Activated naive CD4-positive, alpha-beta T cell (primary cell): Measurements from ENCODE around the gene TBL2.
A peak's percentile ranks its signal among the peaks of the same experiment; 100 is the strongest.
"Not testable (repeated sequence)": the region's sequence is repeated elsewhere in the genome, so short reads cannot be mapped to it uniquely, and the experiment has no call there.

Experiments used
- DNase-seq, 4 experiments: peaks; one replicate each; lab custom pipeline; 2025; lab: John Stamatoyannopoulos, UW

The TBL2 gene

DNA sequence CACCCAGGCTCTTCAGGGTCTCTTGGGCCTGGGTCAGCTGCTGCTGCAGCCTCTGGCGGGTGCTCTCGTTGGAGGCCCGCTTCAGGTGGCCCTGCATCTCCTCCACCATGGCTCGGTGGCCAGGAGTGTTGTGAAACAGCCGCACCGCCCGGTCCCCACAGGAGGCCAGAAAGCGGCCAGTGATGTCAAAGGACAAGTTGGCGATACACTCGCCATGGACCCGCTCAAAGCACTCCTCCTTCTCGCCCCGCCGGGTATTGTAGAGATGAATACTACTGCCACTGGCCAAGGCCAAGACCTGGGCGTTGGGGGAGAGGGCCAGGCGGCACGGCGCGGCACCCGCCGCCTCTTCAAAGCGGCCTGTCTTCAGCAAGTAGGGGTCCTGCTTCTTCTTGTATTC, 7.9 kb downstream of the TBL2 start:
- DNase-seq: no peak

- no peak for DNase-seq
These were observed 9.3 kb downstream of the TBL2 start for GRCh38 chr7:73569042-73569608.

DNA sequence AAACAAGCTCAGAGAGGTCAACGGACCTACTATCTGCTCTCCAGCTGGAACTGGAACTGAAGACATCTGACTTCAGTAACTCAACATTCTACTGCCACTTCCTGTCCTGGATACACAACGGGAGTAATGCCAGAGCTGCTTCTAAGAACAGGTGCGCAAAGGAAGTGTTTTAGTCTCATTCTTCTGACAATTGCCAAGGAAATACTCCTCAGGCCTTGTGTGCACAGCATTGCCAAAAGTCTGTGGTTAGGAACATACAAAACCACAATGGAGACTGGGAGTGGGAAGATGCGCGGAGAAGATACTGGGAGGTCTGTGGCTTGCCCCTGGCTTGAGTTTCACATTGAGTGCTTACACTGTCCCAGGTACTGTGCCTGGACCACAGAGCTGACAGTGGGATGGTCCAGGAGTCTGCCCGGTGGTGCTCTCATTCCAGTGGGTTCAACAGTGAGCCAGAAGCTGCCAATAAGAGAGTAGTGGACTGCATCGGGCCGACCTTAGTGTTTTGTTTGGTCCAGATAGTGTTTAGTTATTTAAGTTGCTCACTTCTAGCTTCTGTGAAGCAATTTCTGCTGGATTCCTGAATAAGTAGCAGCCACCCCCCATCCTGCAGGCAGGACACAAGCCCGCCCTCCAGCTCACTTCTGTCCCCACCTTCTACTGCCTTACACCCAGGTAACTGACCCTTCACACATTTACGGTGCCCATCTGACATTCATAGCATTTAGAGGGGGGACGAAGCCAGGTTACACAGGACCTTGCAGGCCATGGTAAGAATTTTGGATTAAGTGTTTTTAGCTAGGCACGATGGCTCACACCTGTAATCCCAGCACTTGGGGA, 10.3 kb downstream of the TBL2 start:
- DNase-seq: no peak

DNA sequence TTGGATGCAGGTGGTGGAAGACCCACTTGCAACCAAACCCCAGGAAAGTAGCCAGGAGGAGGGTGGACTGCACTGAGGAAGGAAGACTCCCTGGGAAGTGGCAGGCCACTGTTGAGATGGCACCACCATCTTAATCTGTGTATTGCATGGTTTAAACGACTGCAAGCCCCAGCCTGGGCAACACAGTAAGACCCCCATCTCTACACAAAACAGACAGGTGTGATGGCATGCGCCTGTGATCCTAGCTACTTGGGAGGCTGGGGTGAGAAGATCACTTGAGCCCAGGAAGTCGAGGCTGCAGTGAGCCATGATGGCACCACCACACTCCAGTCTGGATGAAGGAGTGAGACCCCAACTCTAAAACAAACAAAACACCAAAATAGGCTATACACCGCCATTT, 11.2 kb downstream of the TBL2 start:
- no peak for DNase-seq

GRCh38 chr7:73566431-73566830, 11.9 kb downstream of the TBL2 start:
- DNase-seq: not testable (repeated sequence)

GRCh38 chr7:73565675-73566340, 12.6 kb downstream of the TBL2 start:
- DNase-seq: no peak

- DNase-seq: no peak
These were observed 18.1 kb downstream of the TBL2 start for GRCh38 chr7:73560109-73560835.

DNA sequence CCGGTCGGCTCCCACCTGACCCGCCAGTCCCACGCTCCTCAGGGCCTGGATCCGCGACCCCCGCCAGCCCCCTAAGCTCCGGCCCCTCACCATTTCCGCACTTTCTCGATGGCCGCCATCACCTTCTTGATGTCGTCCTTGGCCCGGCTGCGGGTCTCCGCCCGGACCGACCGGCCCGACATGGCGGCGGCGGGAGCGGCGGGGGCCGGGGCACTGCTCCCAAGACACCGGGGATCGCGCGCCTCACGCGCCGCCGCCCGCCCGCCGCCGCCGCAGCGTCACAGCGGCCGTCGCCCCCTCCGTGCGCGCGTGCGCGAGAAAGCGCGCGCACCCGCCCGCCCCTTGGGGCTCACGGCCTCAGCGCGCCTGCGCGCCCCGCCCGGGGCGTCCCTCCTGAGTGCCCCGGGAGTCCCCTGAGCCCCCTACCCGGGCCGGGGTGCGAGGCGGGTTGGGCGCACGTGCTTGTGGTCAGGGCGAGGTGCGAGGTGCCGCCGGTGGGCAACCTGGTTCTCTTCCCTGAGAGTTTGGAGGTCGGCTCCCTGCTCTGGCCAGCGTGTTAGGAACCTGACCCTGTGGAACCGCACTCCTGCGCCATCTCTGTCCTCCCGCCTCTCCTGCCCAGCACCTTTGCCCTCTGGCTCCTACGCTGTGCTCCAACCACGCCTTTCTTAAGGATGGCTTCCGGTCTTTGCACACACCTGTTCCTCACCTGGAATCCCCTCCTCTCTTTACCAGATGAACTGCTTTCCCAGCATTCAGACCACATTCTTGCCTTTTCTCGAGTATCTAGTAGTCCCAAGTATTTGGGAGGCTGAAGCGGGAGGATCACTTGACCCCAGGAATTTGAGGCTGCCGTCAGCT, 20.8 kb downstream of the TBL2 start, which contains the start of gene BCL7B:
Gene BCL7B (minus strand): TSS at position 294 of the 861 bp plus-strand sequence. CDS start 112 bp downstream, at position 182.
- peak; percentile 44 to 76 (median 54) for DNase-seq

DNA sequence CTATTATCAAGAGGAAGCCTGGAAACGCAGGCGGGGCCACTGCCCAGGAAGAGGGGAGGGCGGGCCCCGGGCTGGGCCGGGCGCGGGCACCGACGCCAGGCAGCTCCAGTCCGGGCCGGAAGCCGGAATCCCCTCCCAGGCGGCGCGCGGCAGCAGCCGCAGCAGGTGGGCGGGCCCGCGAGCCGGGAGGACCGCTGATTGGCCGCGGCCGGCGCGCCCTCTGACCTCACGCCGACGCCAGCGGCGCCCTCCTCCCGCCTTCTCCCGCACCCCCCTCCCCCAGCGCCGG, 21.3 kb downstream of the TBL2 start:
- DNase-seq: peak; percentile 54 to 86 (median 76)

DNA sequence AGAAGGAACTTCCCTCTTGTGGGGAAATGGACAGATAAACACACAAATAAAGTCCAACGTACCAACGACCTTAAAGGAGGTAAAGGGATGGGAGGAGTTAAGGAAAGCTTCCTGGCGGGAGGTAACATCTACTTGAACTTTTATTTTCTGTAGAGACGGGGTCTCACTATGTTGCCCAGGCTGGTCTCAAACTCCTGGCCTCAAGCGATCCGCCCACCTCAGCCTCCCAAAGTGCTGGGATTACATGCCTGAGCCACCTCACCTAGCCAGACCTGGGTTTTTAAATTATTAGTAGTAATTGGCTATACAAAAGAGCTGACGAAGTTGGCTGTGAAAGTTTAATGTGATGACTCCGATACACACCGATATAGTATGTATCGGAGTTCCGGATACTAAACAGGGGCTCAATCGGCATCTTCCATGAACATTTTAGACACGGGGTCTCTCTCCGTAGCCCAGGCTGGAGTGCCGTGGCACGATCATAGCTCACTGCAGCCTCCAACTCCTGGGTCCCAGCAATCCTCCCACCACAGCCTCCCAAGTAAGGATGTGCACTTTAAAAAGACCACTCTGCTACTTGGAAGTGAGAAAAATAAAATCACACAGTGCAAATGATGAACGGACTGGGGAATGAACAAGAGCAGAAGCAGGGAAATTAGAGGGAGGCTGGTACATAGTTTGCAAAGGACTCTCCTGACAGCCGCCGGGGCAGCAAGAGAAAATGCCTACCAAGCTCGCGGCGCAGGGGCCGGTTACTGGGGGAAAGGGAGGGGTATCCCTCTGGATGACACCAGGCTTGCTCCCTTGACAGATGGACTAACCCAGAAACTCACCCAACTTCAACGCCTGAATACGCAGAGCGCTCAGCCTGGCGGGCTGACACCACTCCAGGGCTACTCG, 21.9 kb downstream of the TBL2 start:
- DNase-seq: no peak

DNA sequence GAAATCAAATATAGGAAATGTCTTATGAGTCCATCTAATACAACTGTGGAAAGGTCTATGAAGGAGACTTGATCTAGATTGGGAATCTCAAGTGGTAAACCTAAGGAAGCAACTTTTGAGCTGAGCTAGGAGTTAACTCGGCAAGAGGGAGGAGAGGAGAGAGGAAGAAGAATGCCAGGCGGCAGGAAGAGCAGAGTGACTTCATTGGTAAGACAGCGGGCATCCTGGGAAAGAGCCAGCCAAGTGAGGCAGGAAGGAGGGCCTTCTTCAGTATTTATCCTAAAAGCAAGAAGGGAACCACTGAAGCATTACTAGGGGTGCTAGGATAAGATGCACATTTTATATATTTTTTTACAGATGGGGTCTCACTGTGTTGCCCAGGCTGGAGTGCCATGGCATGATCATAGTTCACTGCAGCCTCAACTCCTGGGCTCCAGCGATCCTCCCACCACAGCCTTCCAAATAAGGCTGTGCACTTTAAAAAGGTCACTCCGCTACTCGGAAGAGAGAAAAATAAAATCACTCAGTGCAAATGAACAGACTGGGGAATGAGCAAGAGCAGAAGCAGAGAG, 22.9 kb downstream of the TBL2 start:
- no peak for DNase-seq

GRCh38 chr7:73550093-73550492, 28.3 kb downstream of the TBL2 start:
- DNase-seq: not testable (repeated sequence)

GRCh38 chr7:73549176-73549575, 29.2 kb downstream of the TBL2 start:
- DNase-seq: no peak

GRCh38 chr7:73547841-73548240, 30.5 kb downstream of the TBL2 start:
- DNase-seq: no peak

DNA sequence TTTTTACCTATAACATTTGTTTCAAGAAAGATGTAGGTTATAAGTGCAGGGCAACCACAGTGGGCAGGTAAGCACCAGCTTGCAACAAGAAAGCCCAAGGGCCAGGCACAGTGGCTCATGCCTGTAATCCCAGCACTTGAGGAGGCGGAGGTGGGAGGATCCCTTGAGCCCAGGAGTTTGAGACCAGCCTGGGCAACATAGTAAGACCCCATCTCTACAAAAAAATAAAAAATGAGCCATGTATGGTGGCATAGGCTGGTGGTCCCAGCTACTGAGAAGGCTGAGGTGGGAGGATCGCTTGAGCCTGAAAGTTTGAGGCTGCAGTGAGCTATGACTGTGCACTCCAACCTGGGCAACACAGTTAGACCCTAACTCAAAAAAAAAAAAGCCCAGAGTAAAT, 33.7 kb downstream of the TBL2 start:
- DNase-seq: no peak

DNA sequence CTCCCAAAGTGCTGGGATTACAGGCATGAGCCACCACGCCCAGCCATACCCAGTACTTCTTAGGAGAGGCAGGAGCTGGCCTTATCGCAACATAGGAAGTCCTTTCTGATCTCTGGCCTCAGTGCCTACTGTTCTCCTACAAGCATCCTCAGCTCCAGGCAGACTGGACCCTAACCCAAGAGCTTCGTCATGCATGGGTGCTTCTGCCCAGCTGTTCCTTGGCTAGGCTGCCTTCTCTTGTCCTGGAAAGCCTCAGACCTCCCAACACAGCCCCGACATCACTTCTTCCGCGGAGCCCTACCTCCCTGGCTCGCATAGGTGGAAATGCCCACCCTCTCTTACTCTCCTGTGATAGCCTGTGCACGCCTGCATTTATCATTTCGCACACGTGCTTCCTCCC, 36.7 kb downstream of the TBL2 start:
- no peak for DNase-seq

DNA sequence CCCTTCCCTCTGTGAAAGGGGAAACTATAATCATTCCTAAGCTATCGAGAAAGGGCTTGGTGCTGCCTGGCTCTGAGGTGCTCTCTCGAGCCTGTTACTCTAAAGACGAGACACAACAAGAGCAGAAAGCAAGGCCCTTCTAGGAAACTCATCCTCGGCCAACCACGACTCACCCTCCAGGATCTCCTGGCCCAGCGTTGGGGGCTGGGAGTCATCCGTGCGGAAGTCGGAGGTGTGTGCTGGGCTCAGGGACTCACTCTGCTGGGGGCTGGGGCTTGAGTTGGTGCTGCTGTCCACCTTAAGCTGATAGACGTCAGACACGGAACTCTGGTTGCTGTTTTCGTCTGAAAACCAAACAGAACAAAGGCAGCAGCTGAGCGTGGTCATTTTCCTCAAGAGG, 38.7 kb downstream of the TBL2 start:
- no peak for DNase-seq

- DNase-seq: not testable (repeated sequence)
These were observed 39.9 kb downstream of the TBL2 start for GRCh38 chr7:73538510-73538909.

- DNase-seq: no peak
These were observed 41.3 kb downstream of the TBL2 start for GRCh38 chr7:73537051-73537450.

- DNase-seq: no peak
These were observed 41.9 kb downstream of the TBL2 start for GRCh38 chr7:73536479-73536878.
